HL-60 (cell line): ENCODE results near the gene ARHGAP10.

ENCODE experiments used
- POLR2AphosphoS5 ChIP-seq: IDR thresholded peaks from 2 replicates; pipeline ENCODE4 v1.6.1; 2012; ENCODE audit warnings: low read depth
- SPI1 ChIP-seq: IDR thresholded peaks from 2 replicates; pipeline ENCODE4 v1.6.1; 2012; ENCODE audit warnings: low read depth, mild to moderate bottlenecking, borderline replicate concordance
- TF ChIP-seq, protein P1 (sequence below): IDR thresholded peaks from one replicate; pipeline ENCODE4 v1.5.1; 2011; ENCODE audit warnings: low read length, control low read depth, inconsistent platforms; ENCODE audit not compliant: insufficient read depth

DNA sequence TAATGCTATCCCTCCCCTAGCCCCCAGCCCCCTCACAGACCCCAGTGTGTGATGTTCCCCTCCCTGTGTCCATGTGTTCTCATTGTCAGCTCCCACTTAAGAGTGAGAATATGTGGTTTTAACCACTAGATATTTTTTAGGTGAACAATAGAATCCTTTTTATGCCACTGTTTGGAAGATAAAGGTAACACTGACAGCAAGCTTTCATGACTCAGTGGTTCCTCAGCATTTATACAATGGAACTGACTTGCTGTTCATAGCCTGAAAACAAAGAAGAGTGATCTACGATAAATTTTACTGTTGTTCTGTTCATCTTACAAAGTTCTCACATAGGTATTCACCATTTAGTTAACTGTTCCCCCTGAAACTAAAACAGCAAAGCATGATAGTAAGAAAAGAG is 147.8 kb downstream of the ARHGAP10 start:
- no peak for TF ChIP-seq POLR2AphosphoS5
- TF ChIP-seq, protein P1, sequence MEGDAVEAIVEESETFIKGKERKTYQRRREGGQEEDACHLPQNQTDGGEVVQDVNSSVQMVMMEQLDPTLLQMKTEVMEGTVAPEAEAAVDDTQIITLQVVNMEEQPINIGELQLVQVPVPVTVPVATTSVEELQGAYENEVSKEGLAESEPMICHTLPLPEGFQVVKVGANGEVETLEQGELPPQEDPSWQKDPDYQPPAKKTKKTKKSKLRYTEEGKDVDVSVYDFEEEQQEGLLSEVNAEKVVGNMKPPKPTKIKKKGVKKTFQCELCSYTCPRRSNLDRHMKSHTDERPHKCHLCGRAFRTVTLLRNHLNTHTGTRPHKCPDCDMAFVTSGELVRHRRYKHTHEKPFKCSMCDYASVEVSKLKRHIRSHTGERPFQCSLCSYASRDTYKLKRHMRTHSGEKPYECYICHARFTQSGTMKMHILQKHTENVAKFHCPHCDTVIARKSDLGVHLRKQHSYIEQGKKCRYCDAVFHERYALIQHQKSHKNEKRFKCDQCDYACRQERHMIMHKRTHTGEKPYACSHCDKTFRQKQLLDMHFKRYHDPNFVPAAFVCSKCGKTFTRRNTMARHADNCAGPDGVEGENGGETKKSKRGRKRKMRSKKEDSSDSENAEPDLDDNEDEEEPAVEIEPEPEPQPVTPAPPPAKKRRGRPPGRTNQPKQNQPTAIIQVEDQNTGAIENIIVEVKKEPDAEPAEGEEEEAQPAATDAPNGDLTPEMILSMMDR, result no peak
- no peak for TF ChIP-seq SPI1
